Ovary (tissue), 3 donors: ENCODE results near the gene SCYGR3.

ENCODE experiments used
- POLR2A ChIP-seq: fragments of 450-650 bp; IDR thresholded peaks from one replicate; pipeline ENCODE4 v1.6.1; 2017; ENCODE audit warnings: antibody characterized with exemption, mild to moderate bottlenecking, moderate library complexity
- TF ChIP-seq, protein P1 (sequence below), 3 donors: fragments of 450-650 bp in 2 of 3; fragments of 200-600 bp in 1 of 3; IDR thresholded peaks; one replicate each; pipeline versions ENCODE4 v1.5.1 to v1.8.0; 2016 to 2022; ENCODE audit warnings: antibody characterized with exemption in 3 of 3, mild to moderate bottlenecking in 1 of 3
- donor health status: DM: no; HTN: no; CAD: no.

DNA sequence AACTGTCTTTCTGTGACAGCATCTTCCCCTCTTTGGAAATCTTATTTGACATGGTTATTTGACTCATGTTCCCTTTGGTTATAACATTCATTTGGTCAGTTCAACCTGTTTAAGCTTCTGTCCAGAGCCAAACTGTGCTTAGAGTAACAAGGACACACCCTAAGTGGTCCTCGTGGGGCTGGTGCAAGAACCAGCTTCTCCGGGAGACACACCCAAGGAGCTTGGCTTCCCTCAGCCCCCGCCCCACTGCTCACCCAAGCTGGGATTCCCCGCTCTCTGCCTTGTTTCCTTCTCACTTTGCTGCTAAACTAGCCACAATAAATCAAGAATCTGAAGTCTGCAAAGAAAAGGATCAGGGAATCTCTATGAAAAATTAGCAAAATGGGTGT is 1.4 kb downstream of the SCYGR3 start:
- TF ChIP-seq, protein P1, sequence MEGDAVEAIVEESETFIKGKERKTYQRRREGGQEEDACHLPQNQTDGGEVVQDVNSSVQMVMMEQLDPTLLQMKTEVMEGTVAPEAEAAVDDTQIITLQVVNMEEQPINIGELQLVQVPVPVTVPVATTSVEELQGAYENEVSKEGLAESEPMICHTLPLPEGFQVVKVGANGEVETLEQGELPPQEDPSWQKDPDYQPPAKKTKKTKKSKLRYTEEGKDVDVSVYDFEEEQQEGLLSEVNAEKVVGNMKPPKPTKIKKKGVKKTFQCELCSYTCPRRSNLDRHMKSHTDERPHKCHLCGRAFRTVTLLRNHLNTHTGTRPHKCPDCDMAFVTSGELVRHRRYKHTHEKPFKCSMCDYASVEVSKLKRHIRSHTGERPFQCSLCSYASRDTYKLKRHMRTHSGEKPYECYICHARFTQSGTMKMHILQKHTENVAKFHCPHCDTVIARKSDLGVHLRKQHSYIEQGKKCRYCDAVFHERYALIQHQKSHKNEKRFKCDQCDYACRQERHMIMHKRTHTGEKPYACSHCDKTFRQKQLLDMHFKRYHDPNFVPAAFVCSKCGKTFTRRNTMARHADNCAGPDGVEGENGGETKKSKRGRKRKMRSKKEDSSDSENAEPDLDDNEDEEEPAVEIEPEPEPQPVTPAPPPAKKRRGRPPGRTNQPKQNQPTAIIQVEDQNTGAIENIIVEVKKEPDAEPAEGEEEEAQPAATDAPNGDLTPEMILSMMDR (IDR thresholded peaks at IDR 0.05), result no peak
- TF ChIP-seq POLR2A, result no peak
